HCT116 (cell line): ENCODE data around the gene NPIPA7.
"Not testable (repeated sequence)": the region's sequence is repeated elsewhere in the genome, so short reads cannot be mapped to it uniquely, and the experiment has no call there.

ENCODE experiments used
- ATF3 ChIP-seq: IDR thresholded peaks from 2 replicates; pipeline ENCODE4 v1.6.1; 2012
- POLR2AphosphoS5 ChIP-seq: IDR thresholded peaks from 2 replicates; pipeline ENCODE4 v1.6.1; 2011; ENCODE audit warnings: mild to moderate bottlenecking, low read depth, low read length, moderate library complexity

GRCh38 chr16:16358539-16359240 lies 20.2 kb upstream of the NPIPA7 start:
- TF ChIP-seq POLR2AphosphoS5, ATF3: not testable (repeated sequence)
